Keratinocyte (primary cell): ENCODE measurements around the gene TIMM23. TPM values are rescaled to one million over a fixed set of nuclear protein-coding genes. Genes with fewer than 3 reads are reported as not detected.

ENCODE experiments used
- DNase-seq: peaks from one replicate; pipeline ENCODE4 v3.0.0-alpha.2; 2011; ENCODE audit warnings: low read depth, missing footprints, low spot score
- FAIRE-seq: peaks from 2 replicates; lab custom pipeline; 2011; peaks lifted over from hg19 to GRCh38; lab: Jason Lieb, UNC
- H2AFZ ChIP-seq: 2 replicates; pipeline ENCODE4 v1.6.0; 2012; ENCODE audit warnings: low read length, control low read depth, inconsistent platforms; ENCODE audit not compliant: control insufficient read depth
- H3K27ac ChIP-seq: 2 replicates; pipeline ENCODE4 v1.5.1; 2011; ENCODE audit warnings: low read length; ENCODE audit not compliant: control insufficient read depth, insufficient read depth
- H3K27me3 ChIP-seq: 3 replicates; pipeline ENCODE4 v1.6.0; 2011; ENCODE audit warnings: low read length; ENCODE audit not compliant: control insufficient read depth, insufficient read depth; ENCODE audit errors: extremely low read depth
- H3K36me3 ChIP-seq, 2 experiments: 2 replicates in 1 of 2; 3 replicates in 1 of 2; pipeline ENCODE4 v1.5.1; 2011; ENCODE audit warnings: low read length in 2 of 2, mild to moderate bottlenecking in 1 of 2; ENCODE audit not compliant: control insufficient read depth in 2 of 2, insufficient read depth in 2 of 2; ENCODE audit errors: extremely low read depth in 1 of 2
- H3K4me1 ChIP-seq: 3 replicates; pipeline ENCODE4 v1.5.1; 2011; ENCODE audit warnings: low read length; ENCODE audit not compliant: control insufficient read depth, insufficient read depth; ENCODE audit errors: extremely low read depth
- H3K4me2 ChIP-seq: 3 replicates; pipeline ENCODE4 v1.6.0; 2011; ENCODE audit warnings: low read depth, low read length; ENCODE audit not compliant: control insufficient read depth, insufficient read depth; ENCODE audit errors: extremely low read depth
- H3K4me3 ChIP-seq, 3 experiments: fragments of 200-600 bp in 1 of 3; sonication (generic) in 1 of 3; 2 replicates in 2 of 3; 3 replicates in 1 of 3; pipeline ENCODE4 v1.5.1; 2011 to 2016; ENCODE audit warnings: low read length in 3 of 3, mild to moderate bottlenecking in 3 of 3, control low read depth in 2 of 3, inconsistent platforms in 1 of 3, low read depth in 1 of 3, mixed read lengths in 1 of 3, mixed run types in 1 of 3, moderate library complexity in 1 of 3; ENCODE audit not compliant: control insufficient read depth in 2 of 3, insufficient read depth in 2 of 3; ENCODE audit errors: extremely low read depth in 1 of 3
- H3K79me2 ChIP-seq: 2 replicates; pipeline ENCODE4 v1.6.0; 2012; ENCODE audit warnings: low read length; ENCODE audit not compliant: control insufficient read depth, insufficient read depth
- H3K9ac ChIP-seq: 3 replicates; pipeline ENCODE4 v1.6.0; 2011; ENCODE audit warnings: low read length; ENCODE audit not compliant: control insufficient read depth, insufficient read depth; ENCODE audit errors: extremely low read depth
- H3K9me1 ChIP-seq: 3 replicates; pipeline ENCODE4 v1.6.0; 2011; ENCODE audit warnings: low read length; ENCODE audit not compliant: control insufficient read depth, insufficient read depth; ENCODE audit errors: extremely low read depth
- H3K9me3 ChIP-seq: 2 replicates; pipeline ENCODE4 v1.5.1; 2012; ENCODE audit warnings: low read depth, low read length; ENCODE audit not compliant: control insufficient read depth
- H4K20me1 ChIP-seq: 3 replicates; pipeline ENCODE4 v1.6.0; 2011; ENCODE audit warnings: low read length; ENCODE audit not compliant: control insufficient read depth, insufficient read depth; ENCODE audit errors: extremely low read depth
- CTCF ChIP-seq, 3 experiments: IDR thresholded peaks in 1 of 3; conservative IDR thresholded peaks in 1 of 3; optimal IDR thresholded peaks in 1 of 3; 2 replicates in 2 of 3; 3 replicates in 1 of 3; pipeline versions ENCODE3 to v1.5.1; 2011; ENCODE audit warnings: low read length in 3 of 3, mild to moderate bottlenecking in 3 of 3, moderate library complexity in 2 of 3, control low read depth in 1 of 3, inconsistent platforms in 1 of 3; ENCODE audit not compliant: insufficient read depth in 2 of 3; ENCODE audit errors: extremely low read depth in 1 of 3
- EZH2 ChIP-seq: IDR thresholded peaks from one replicate; pipeline ENCODE4 v1.6.1; 2012; ENCODE audit warnings: inconsistent platforms, mild to moderate bottlenecking, low read length, moderate library complexity
- dilution Hi-C: fragments of 300-500 bp; cut with MboI; formaldehyde crosslinking; loops from one replicate; pipeline ENCODE4 v1.7.0; 2020; ENCODE audit warnings: low sequenced_read_pairs; ENCODE audit not compliant: extremely low pct_ligation_motif_present
- polyA plus RNA-seq, 5 experiments: library from polyadenylated mRNA; depleted of rRNA in 3 of 5; stranded (reverse) in 3 of 5; stranded (forward) in 1 of 5; unstranded in 1 of 5; fragments of >200 nt; gene quantifications; 1 replicate in 1 of 5; 2 replicates in 3 of 5; 3 replicates in 1 of 5; pipeline versions ENCODE4 v1.2.1 to v1.2.3, GENCODE V29; 2011 to 2012; ENCODE audit warnings: missing spikeins in 2 of 5, low read depth in 1 of 5, low replicate concordance in 1 of 5

Gene TIMM23
- polyA plus RNA-seq, 1 donor (not counting 4 experiments of a cell fraction or from before 2014, with no cell fraction given) = 172 TPM

- H3K4me1 ChIP-seq = peaks cover 12% of the 10 kb centered on the region
- no peak overlapping the region for H3K27ac ChIP-seq
- peaks cover 54% of the 10 kb centered on the region for H3K79me2 ChIP-seq
- H3K4me3 ChIP-seq = no peak overlapping the region
- H3K36me3 ChIP-seq = peaks cover 19 to 35% of the 10 kb centered on the region in 2 experiments
- no peaks in the 10 kb centered on the region for H3K27me3 ChIP-seq
- H3K9me3 ChIP-seq = no peaks in the 10 kb centered on the region
- DNase-seq = no peak
- no peak for FAIRE-seq
- H2AFZ ChIP-seq = no peak overlapping the region
- H3K4me2 ChIP-seq = no peak overlapping the region
- TF ChIP-seq EZH2 = no peak
- no peak for TF ChIP-seq CTCF (optimal IDR thresholded peaks at IDR 0.05 in 1 of 3, IDR thresholded peaks at IDR 0.05 in 1 of 3, conservative IDR thresholded peaks at IDR 0.05 in 1 of 3; ENCODE audit: extremely low read depth in 1 of 3, insufficient read depth in 2 of 3, low read length in 3 of 3)
- peaks cover 17% of the 10 kb centered on the region for H4K20me1 ChIP-seq
- no peak overlapping the region for H3K9ac ChIP-seq
- dilution Hi-C loops = no loop called here
- H3K9me1 ChIP-seq = peaks cover 5% of the 10 kb centered on the region
Observed at GRCh38 chr10:46014683-46015405, 42.6 kb downstream of the TIMM23 start.

- peaks cover 67% of the 10 kb centered on the region for H3K79me2 ChIP-seq
- DNase-seq (no peak), FAIRE-seq (no peak)
- no peak overlapping the region for H2AFZ ChIP-seq
- no peak overlapping the region for H3K4me3 ChIP-seq
- H3K9me1 ChIP-seq = peaks cover 8% of the 10 kb centered on the region
- H3K36me3 ChIP-seq = peaks cover 17 to 32% of the 10 kb centered on the region in 2 experiments
- H3K27ac ChIP-seq = no peak overlapping the region
- dilution Hi-C loops = no loop called here
- H3K4me1 ChIP-seq = peaks cover 23% of the 10 kb centered on the region
- no peaks in the 10 kb centered on the region for H3K9me3 ChIP-seq
- TF ChIP-seq EZH2 (no peak), CTCF (optimal IDR thresholded peaks at IDR 0.05 in 1 of 3, IDR thresholded peaks at IDR 0.05 in 1 of 3, conservative IDR thresholded peaks at IDR 0.05 in 1 of 3; ENCODE audit: extremely low read depth in 1 of 3, insufficient read depth in 2 of 3, low read length in 3 of 3) (no peak)
- no peaks in the 10 kb centered on the region for H3K27me3 ChIP-seq
- H3K9ac ChIP-seq = no peak overlapping the region
- peaks cover 23% of the 10 kb centered on the region for H4K20me1 ChIP-seq
- H3K4me2 ChIP-seq = no peak overlapping the region
Observed at GRCh38 chr10:46016190-46016589, 43.9 kb downstream of the TIMM23 start.
